Astrocyte (in vitro differentiated cells and primary cell): ENCODE data around the gene ASB4. TPM values are rescaled to one million over a fixed set of nuclear protein-coding genes. Genes with fewer than 3 reads are reported as not detected.
A peak's percentile ranks its signal among the peaks of the same experiment; 100 is the strongest.

Experiments
- DNase-seq: peaks from one replicate; pipeline ENCODE4 v3.0.0-alpha.2; 2010; ENCODE audit warnings: low read depth
- FAIRE-seq: peaks from 2 replicates; lab custom pipeline; 2011; peaks lifted over from hg19 to GRCh38; lab: Jason Lieb, UNC
- H2AFZ ChIP-seq: 2 replicates; pipeline ENCODE4 v1.6.0; 2012; ENCODE audit warnings: low read depth, low read length, inconsistent platforms
- H3K27ac ChIP-seq: 2 replicates; pipeline ENCODE4 v1.5.1; 2011; ENCODE audit warnings: low read depth, low read length, inconsistent platforms
- H3K27me3 ChIP-seq: 2 replicates; pipeline ENCODE4 v1.6.0; 2011; ENCODE audit warnings: low read length, inconsistent platforms; ENCODE audit not compliant: insufficient read depth
- H3K36me3 ChIP-seq: 2 replicates; pipeline ENCODE4 v1.5.1; 2011; ENCODE audit warnings: low read length, inconsistent platforms; ENCODE audit not compliant: insufficient read depth
- H3K4me1 ChIP-seq: 2 replicates; pipeline ENCODE4 v1.5.1; 2011; ENCODE audit warnings: low read length, inconsistent platforms; ENCODE audit not compliant: insufficient read depth
- H3K4me2 ChIP-seq: 2 replicates; pipeline ENCODE4 v1.6.0; 2012; ENCODE audit warnings: low read length, inconsistent platforms
- H3K4me3 ChIP-seq: 2 replicates; pipeline ENCODE4 v1.5.1; 2011; ENCODE audit warnings: low read depth, mild to moderate bottlenecking, low read length, inconsistent platforms; ENCODE audit not compliant: insufficient read depth
- H3K79me2 ChIP-seq: 2 replicates; pipeline ENCODE4 v1.6.0; 2012; ENCODE audit warnings: mild to moderate bottlenecking, low read length, inconsistent platforms; ENCODE audit not compliant: insufficient read depth
- H3K9ac ChIP-seq: 2 replicates; pipeline ENCODE4 v1.6.0; 2012; ENCODE audit warnings: mild to moderate bottlenecking, low read length, inconsistent platforms
- H3K9me3 ChIP-seq: 2 replicates; pipeline ENCODE4 v1.5.1; 2012; ENCODE audit warnings: low read depth, mild to moderate bottlenecking, low read length, inconsistent platforms; ENCODE audit not compliant: insufficient read depth
- H4K20me1 ChIP-seq: 2 replicates; pipeline ENCODE4 v1.6.0; 2012; ENCODE audit warnings: low read length, inconsistent platforms; ENCODE audit not compliant: insufficient read depth
- H3K27ac Mint-ChIP-seq: one replicate; pipeline ENCODE4 v1.8.0; 2021; ENCODE audit warnings: mild to moderate bottlenecking, mixed read lengths; ENCODE audit not compliant: unreplicated experiment
- H3K27me3 Mint-ChIP-seq: one replicate; pipeline ENCODE4 v1.8.0; 2021; ENCODE audit warnings: low read depth, mixed read lengths; ENCODE audit not compliant: unreplicated experiment
- H3K36me3 Mint-ChIP-seq: one replicate; pipeline ENCODE4 v1.8.0; 2021; ENCODE audit warnings: low read depth, mixed read lengths; ENCODE audit not compliant: unreplicated experiment
- H3K4me1 Mint-ChIP-seq: one replicate; pipeline ENCODE4 v1.8.0; 2021; ENCODE audit warnings: low read depth, mixed read lengths; ENCODE audit not compliant: unreplicated experiment
- H3K4me3 Mint-ChIP-seq: one replicate; pipeline ENCODE4 v1.8.0; 2021; ENCODE audit warnings: mild to moderate bottlenecking, moderate library complexity, mixed read lengths; ENCODE audit not compliant: unreplicated experiment
- H3K9me3 Mint-ChIP-seq: one replicate; pipeline ENCODE4 v1.8.0; 2021; ENCODE audit warnings: mild to moderate bottlenecking, mixed read lengths; ENCODE audit not compliant: unreplicated experiment
- CTCF ChIP-seq: IDR thresholded peaks from 2 replicates; pipeline ENCODE4 v1.5.1; 2011; ENCODE audit warnings: low read depth, mild to moderate bottlenecking, inconsistent platforms, low read length, moderate library complexity; ENCODE audit not compliant: insufficient read depth
- EZH2 ChIP-seq: IDR thresholded peaks from 2 replicates; pipeline ENCODE4 v1.6.1; 2012; ENCODE audit warnings: mild to moderate bottlenecking, low read length, inconsistent platforms; ENCODE audit not compliant: insufficient read depth
- total RNA-seq: library from RNA; stranded (reverse); gene quantifications from 2 replicates; pipeline ENCODE4 v1.2.1, GENCODE V29; 2021

Gene ASB4
- total RNA-seq, 1 donor from 2014 or later, result not detected

GRCh38 chr7:95473276-95473985 is 12.3 kb upstream of the ASB4 start:
- Mint-ChIP-seq H3K36me3 (no peaks in the 10 kb centered on the region), H3K27ac (no peak overlapping the region), H3K4me3 (no peak overlapping the region), H3K9me3 (no peaks in the 10 kb centered on the region), H3K4me1 (peaks cover 44% of the 10 kb centered on the region), H3K27me3 (no peaks in the 10 kb centered on the region)
- Histone ChIP-seq H3K4me3 (no peak overlapping the region), H3K4me1 (peaks cover 20% of the 10 kb centered on the region), H3K36me3 (no peaks in the 10 kb centered on the region), H3K9ac (no peak overlapping the region), H3K4me2 (peak overlapping the region; percentile 69), H4K20me1 (no peaks in the 10 kb centered on the region), H3K27me3 (no peaks in the 10 kb centered on the region), H3K79me2 (no peaks in the 10 kb centered on the region), H3K9me3 (no peaks in the 10 kb centered on the region), H3K27ac (no peak overlapping the region), H2AFZ (no peak overlapping the region)
- FAIRE-seq (no peak), DNase-seq (no peak)
- TF ChIP-seq EZH2, result no peak

DNA sequence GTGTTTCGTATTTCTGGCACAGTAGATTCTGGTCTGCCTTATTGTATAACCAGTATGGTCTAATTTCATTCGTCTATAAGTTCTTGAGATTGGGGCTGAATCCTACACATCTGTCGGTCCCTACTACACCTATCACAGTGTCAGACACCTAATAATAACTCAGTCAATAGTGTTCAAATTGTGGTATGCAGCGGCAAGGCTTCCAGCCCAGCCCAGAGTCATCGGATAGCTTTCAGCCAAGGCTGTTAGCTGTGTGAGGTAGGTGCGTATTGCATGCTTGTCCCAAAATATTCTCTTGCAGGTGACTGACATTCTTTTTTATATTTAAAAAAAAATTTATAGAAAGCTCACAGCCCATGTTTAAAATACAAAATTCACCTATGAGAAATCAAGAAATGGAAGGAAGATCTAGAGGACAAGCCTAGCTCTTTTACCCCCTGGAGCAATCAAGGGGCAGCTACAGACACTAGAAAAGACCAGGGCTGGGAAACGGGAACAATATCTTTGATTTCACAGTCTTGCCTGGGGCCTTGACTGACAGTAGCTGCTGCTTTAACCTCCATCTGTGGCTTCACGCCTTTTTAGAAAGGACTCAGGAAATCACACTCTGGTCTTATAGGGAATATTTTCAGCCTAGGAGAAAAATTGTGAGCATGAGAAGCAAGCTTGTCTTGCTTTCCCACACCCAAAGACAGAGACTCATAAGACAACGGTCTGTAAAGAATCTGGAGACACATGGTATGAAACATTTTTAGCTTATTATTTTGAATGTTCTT is 9.5 kb upstream of the ASB4 start:
- Histone ChIP-seq H3K4me1 (peaks cover 20% of the 10 kb centered on the region), H3K27me3 (no peaks in the 10 kb centered on the region), H3K4me2 (no peak overlapping the region), H3K27ac (no peak overlapping the region), H3K4me3 (no peak overlapping the region), H3K9me3 (no peaks in the 10 kb centered on the region), H4K20me1 (no peaks in the 10 kb centered on the region), H3K9ac (no peak overlapping the region), H3K36me3 (no peaks in the 10 kb centered on the region), H2AFZ (peak overlapping the region; percentile 50), H3K79me2 (no peaks in the 10 kb centered on the region)
- FAIRE-seq (no peak), DNase-seq (no peak)
- H3K36me3 Mint-ChIP-seq, result no peaks in the 10 kb centered on the region
- no peaks in the 10 kb centered on the region for H3K27me3 Mint-ChIP-seq
- no peak overlapping the region for H3K4me3 Mint-ChIP-seq
- TF ChIP-seq EZH2, result no peak
- H3K4me1 Mint-ChIP-seq, result peaks cover 28% of the 10 kb centered on the region
- H3K27ac Mint-ChIP-seq, result peak overlapping the region; percentile 88
- no peaks in the 10 kb centered on the region for H3K9me3 Mint-ChIP-seq

GRCh38 chr7:95476904-95477594 is 8.7 kb upstream of the ASB4 start:
- H3K9me3 Mint-ChIP-seq, result no peaks in the 10 kb centered on the region

More at GRCh38 chr7:95476904-95477594, 8.7 kb upstream of the ASB4 start:
- Mint-ChIP-seq H3K4me3 (no peak overlapping the region), H3K27ac (peak overlapping the region; percentile 88), H3K4me1 (peaks cover 31% of the 10 kb centered on the region), H3K36me3 (no peaks in the 10 kb centered on the region), H3K27me3 (no peaks in the 10 kb centered on the region)
- no peaks in the 10 kb centered on the region for H3K79me2 ChIP-seq
- no peaks in the 10 kb centered on the region for H3K36me3 ChIP-seq
- no peak overlapping the region for H3K4me3 ChIP-seq
- no peak overlapping the region for H3K4me2 ChIP-seq
- H3K4me1 ChIP-seq, result peaks cover 19% of the 10 kb centered on the region
- H4K20me1 ChIP-seq, result no peaks in the 10 kb centered on the region
- no peak overlapping the region for H3K27ac ChIP-seq
- DNase-seq (peak; percentile 48), FAIRE-seq (peak; percentile 20)
- no peak overlapping the region for H3K9ac ChIP-seq
- peak; percentile 88 for TF ChIP-seq CTCF
- TF ChIP-seq EZH2, result no peak
- no peaks in the 10 kb centered on the region for H3K9me3 ChIP-seq
- no peaks in the 10 kb centered on the region for H3K27me3 ChIP-seq
- no peak overlapping the region for H2AFZ ChIP-seq
